ENCODE results near the gene MED25.

Gene MED25

DNA sequence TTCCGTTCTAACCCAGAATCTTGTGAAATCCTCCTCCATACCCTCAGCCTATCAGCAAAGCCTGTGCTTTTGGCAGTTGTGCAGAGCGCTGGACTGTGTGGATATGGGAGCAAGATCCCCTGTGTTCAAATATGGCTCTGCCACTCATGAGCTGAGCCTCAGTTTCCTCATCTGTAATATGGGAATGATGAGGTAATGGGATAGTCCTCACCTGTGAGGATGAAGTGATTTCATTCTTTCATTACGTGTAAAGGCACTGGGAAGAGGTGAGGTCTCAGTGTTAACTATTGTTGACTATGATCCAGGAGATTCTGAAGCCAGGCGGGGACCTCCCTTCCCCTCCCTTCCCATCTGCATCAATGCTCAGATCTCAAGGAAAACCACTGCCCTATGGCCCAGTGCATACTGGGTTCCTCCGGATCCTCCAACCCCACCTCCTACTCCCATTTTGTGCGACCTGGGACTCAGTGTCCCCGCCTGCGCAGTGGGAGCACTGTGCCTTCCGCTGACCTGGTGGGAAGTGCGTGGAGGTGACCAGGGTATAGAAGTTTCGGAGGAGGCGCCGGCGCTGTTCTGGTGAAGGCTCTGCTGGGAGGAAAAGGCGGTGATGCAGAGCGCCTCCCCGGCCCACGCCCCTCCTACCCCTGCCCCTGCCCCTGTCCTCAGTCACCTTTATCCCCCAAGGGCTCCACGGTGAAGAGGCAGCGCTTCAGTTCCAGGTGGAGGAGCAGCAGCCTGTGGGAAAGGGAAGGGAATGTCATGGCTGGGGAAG is 10.0 kb upstream of the MED25 start:
- Histone ChIP-seq H3K27ac (peak overlapping the region; percentile 85), H3K36me3 (peaks cover 43% of the 10 kb centered on the region), H3K27me3 (no peaks in the 10 kb centered on the region), H3K4me3 (ENCODE audit: low read depth in 1 of 2, low read length in 1 of 2) (peak overlapping the region; percentile 85 to 86), H3K9me3 (no peaks in the 10 kb centered on the region), H3K4me1 (ENCODE audit: control insufficient read depth in 1 of 2, insufficient read depth in 1 of 2, low read depth in 1 of 2, low read length in 1 of 2) (peaks cover 34 to 44% of the 10 kb centered on the region in 2 experiments)
- TF ChIP-seq, protein P1, sequence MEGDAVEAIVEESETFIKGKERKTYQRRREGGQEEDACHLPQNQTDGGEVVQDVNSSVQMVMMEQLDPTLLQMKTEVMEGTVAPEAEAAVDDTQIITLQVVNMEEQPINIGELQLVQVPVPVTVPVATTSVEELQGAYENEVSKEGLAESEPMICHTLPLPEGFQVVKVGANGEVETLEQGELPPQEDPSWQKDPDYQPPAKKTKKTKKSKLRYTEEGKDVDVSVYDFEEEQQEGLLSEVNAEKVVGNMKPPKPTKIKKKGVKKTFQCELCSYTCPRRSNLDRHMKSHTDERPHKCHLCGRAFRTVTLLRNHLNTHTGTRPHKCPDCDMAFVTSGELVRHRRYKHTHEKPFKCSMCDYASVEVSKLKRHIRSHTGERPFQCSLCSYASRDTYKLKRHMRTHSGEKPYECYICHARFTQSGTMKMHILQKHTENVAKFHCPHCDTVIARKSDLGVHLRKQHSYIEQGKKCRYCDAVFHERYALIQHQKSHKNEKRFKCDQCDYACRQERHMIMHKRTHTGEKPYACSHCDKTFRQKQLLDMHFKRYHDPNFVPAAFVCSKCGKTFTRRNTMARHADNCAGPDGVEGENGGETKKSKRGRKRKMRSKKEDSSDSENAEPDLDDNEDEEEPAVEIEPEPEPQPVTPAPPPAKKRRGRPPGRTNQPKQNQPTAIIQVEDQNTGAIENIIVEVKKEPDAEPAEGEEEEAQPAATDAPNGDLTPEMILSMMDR (IDR thresholded peaks at IDR 0.05): no peak

DNA sequence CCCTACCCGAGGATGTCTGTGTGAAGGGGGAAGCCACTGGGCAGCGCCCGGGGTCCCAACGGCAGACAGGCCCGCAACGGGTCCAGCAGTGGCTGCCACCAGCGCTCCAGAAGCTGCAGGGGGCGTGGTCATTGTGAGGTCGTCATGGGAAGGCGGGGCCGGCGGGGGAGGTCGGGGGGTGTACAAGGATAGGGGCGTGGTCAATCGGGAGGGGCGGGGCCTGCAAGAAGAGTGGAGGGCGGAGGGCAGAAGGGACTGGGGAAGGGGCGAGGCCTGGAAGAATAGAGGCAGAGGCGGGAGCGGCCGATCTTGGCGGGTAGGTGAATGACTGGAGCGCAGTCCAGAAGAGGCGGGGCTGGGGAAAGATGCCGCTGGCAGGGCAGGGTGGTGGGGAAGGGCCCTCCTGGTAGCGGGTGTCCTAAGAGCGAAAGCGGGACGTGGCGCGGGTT is 9.4 kb upstream of the MED25 start:
- Histone ChIP-seq H3K36me3 (peaks cover 36% of the 10 kb centered on the region), H3K27ac (peak overlapping the region; percentile 85), H3K4me1 (ENCODE audit: control insufficient read depth in 1 of 2, insufficient read depth in 1 of 2, low read depth in 1 of 2, low read length in 1 of 2) (peaks cover 36 to 45% of the 10 kb centered on the region in 2 experiments), H3K4me3 (ENCODE audit: low read depth in 1 of 2, low read length in 1 of 2) (peak overlapping the region; percentile 85 to 86), H3K27me3 (no peaks in the 10 kb centered on the region), H3K9me3 (no peaks in the 10 kb centered on the region)
- TF ChIP-seq, protein P1 (IDR thresholded peaks at IDR 0.05): peak; percentile 25

DNA sequence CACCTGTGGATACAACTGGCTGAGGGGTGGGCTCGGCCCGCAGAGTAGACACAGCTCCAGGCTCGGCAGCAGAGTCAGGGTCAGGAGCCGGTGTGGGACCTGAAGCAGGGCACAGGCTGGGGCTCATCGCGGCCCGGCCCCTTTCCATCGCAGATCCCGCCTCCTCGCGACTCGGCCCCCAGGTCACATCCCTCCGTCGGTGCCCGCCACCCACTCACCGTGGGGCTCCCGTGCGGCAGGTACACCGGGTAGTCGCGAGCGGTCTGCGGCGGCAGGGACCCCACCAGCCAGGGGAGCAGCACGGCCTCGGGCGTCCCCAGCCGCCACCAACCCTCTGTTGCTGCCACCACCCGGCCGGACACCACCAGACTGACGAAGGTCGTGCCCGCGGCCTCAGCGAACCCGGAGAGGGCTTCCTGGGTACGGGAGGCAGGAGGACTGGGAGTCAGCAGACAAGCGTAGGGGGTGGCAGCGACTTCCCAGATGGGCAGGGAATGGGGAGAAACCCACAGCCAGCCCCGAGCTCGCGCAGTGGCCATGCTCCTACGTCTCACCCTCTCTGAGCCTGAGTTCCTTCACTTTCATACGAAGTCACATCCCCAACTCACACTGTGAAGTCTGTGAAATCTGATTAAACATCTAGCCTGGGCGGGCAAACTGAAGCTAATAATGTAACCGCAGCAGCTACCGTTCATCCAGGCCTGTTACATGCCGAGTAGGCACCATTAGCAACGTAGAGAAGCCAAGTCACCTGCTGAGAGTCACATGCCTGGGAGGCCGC is 8.7 kb upstream of the MED25 start:
- Histone ChIP-seq H3K27me3 (no peaks in the 10 kb centered on the region), H3K4me3 (ENCODE audit: low read depth in 1 of 2, low read length in 1 of 2) (peak overlapping the region; percentile 85 to 86), H3K4me1 (ENCODE audit: control insufficient read depth in 1 of 2, insufficient read depth in 1 of 2, low read depth in 1 of 2, low read length in 1 of 2) (peaks cover 40 to 49% of the 10 kb centered on the region in 2 experiments), H3K9me3 (no peaks in the 10 kb centered on the region), H3K27ac (peak overlapping the region; percentile 85), H3K36me3 (peaks cover 30% of the 10 kb centered on the region)
- TF ChIP-seq, protein P1 (IDR thresholded peaks at IDR 0.05): no peak

DNA sequence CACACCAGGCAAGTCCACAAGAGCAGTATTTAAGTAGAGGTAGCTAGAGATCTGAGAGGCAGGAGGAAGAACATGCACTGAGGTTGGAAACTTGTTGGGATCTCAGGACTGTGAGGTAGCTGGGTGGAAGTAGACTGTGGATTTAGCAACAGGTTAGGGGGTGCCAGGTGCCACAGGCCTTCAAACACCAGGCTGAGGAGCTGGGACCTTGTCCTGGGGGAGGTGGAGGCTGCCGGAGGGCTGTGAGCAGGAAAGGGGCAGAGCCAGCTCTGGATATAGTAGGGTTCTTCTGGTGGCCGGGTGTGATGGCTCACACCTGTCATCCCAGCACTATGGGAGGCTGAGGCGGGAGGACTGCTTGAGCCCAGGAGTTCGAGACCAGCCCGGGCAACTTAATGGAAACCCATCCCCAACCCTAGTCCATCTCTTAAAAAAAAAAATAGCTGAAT is 8.1 kb upstream of the MED25 start:
- Histone ChIP-seq H3K27ac (peak overlapping the region; percentile 85), H3K4me1 (ENCODE audit: control insufficient read depth in 1 of 2, insufficient read depth in 1 of 2, low read depth in 1 of 2, low read length in 1 of 2) (peaks cover 40 to 49% of the 10 kb centered on the region in 2 experiments), H3K27me3 (no peaks in the 10 kb centered on the region), H3K9me3 (no peaks in the 10 kb centered on the region), H3K4me3 (ENCODE audit: low read depth in 1 of 2, low read length in 1 of 2) (peak overlapping the region; percentile 85 to 86), H3K36me3 (peaks cover 24% of the 10 kb centered on the region)
- TF ChIP-seq, protein P1 (IDR thresholded peaks at IDR 0.05): no peak

DNA sequence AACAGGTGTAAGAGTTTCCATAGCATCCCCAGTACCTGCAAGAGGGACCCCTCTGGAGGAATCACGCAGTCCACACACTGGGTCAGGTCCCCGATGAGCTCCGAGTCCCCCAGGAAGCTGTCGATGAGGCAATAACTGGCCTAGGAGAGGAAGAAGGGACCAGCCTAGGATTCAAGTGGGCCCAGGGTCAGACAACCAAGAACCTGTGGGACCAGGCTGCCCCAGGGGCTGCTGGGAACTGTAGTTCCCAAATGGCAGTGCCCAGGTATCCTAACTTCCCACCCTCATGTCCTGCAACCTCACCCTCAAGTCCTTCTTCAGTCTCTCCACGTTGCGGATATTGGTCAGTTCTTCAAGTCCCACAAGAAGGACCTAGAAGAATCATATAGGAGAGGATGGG is 6.8 kb upstream of the MED25 start:
- Histone ChIP-seq H3K4me1 (ENCODE audit: control insufficient read depth in 1 of 2, insufficient read depth in 1 of 2, low read depth in 1 of 2, low read length in 1 of 2) (peaks cover 40 to 49% of the 10 kb centered on the region in 2 experiments), H3K27me3 (no peaks in the 10 kb centered on the region), H3K27ac (no peak overlapping the region), H3K9me3 (no peaks in the 10 kb centered on the region), H3K4me3 (ENCODE audit: low read depth in 1 of 2, low read length in 1 of 2) (no peak overlapping the region), H3K36me3 (peaks cover 10% of the 10 kb centered on the region)
- TF ChIP-seq, protein P1 (IDR thresholded peaks at IDR 0.05): no peak
